Uterus (tissue), 4 donors: ENCODE data around the gene CGNL1. TPM values are rescaled to one million over a fixed set of nuclear protein-coding genes. Genes with fewer than 3 reads are reported as not detected.
A peak's percentile ranks its signal among the peaks of the same experiment; 100 is the strongest.

Experiments
- DNase-seq, 2 donors: peaks; one replicate each; pipeline ENCODE4 v3.0.0-alpha.2; 2019 to 2020
- H3K27ac ChIP-seq, 2 donors: fragments of 200-600 bp; sonication (generic); 1 replicate in 1 of 2; 2 replicates in 1 of 2; pipeline ENCODE4 v1.5.1; 2016 to 2018
- H3K27me3 ChIP-seq, 2 donors: fragments of 200-600 bp; sonication (generic); one replicate each; pipeline ENCODE4 v1.5.1; 2018 to 2019; ENCODE audit warnings: control low read depth in 1 of 2
- H3K36me3 ChIP-seq, 2 donors: fragments of 200-600 bp; sonication (generic); one replicate each; pipeline ENCODE4 v1.5.1; 2019; ENCODE audit warnings: control low read depth in 1 of 2
- H3K4me1 ChIP-seq, 2 donors: fragments of 200-600 bp; sonication (generic); one replicate each; pipeline ENCODE4 v1.5.1; 2018 to 2019; ENCODE audit warnings: control low read depth in 1 of 2
- H3K4me3 ChIP-seq, 2 donors: fragments of 200-600 bp; sonication (generic); 1 replicate in 1 of 2; 2 replicates in 1 of 2; pipeline ENCODE4 v1.5.1; 2018 to 2019; ENCODE audit warnings: mild to moderate bottlenecking in 1 of 2
- H3K9me3 ChIP-seq, 2 donors: fragments of 200-600 bp; sonication (generic); one replicate each; pipeline ENCODE4 v1.5.1; 2019; ENCODE audit warnings: control low read depth in 1 of 2
- CTCF ChIP-seq, 4 experiments: fragments of 200-600 bp in 2 of 4; fragments of 450-650 bp in 2 of 4; sonication (generic) in 2 of 4; IDR thresholded peaks; one replicate each; pipeline ENCODE4 v1.5.1; 2016 to 2019; ENCODE audit warnings: antibody characterized with exemption in 4 of 4, mild to moderate bottlenecking in 2 of 4, moderate library complexity in 1 of 4
- POLR2A ChIP-seq, 2 donors: fragments of 450-650 bp; IDR thresholded peaks; one replicate each; pipeline ENCODE4 v1.6.1; 2016; ENCODE audit warnings: antibody characterized with exemption in 2 of 2, mild to moderate bottlenecking in 1 of 2, moderate library complexity in 1 of 2
- intact Hi-C: fragments of 100-400 bp; cut with DNase I; formaldehyde crosslinking; loops from one replicate; pipeline ENCODE4 v1.15.1; 2023; ENCODE audit warnings: low total_unique reads
- total RNA-seq, 4 donors: library from RNA; depleted of rRNA in 3 of 4; stranded (reverse); fragments of >200 nt in 3 of 4; gene quantifications; one replicate each; pipeline versions ENCODE4 v1.1.0 to v1.2.4, GENCODE V29; 2014 to 2023
- donor health status: DM: yes; HTN: yes; CAD: no.

CGNL1 gene
- total RNA-seq, 4 donors from 2014 or later = 15.1 to 74.4 (median 31.7) TPM

DNA sequence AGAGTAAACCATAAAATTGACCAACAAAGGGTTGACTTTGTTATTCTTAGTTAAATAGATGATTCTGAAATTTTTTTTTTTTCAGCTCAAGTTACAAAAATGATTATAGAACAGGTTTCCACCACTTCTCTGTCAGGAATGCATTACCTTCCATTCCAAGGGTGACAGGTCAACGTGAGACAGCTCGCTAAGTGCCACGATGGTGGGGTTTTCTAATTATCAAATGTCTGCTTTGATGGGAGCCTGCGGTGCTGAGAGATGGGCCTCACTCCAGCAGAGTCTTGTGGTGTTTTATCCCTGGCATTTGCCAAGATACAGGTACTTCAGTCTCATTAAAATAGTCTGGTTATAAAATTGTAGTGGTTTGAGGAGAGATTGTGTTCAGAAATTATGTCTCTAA lies 80.3 kb downstream of the CGNL1 start:
- no peaks in the 10 kb centered on the region for H3K4me1 ChIP-seq
- H3K4me3 ChIP-seq = no peak overlapping the region
- H3K9me3 ChIP-seq = no peaks in the 10 kb centered on the region
- H3K27me3 ChIP-seq = no peaks in the 10 kb centered on the region
- TF ChIP-seq POLR2A (IDR thresholded peaks at IDR 0.05) (no peak), CTCF (IDR thresholded peaks at IDR 0.05) (no peak)
- peak overlapping the region in 1 of 2 donors; percentile 17 for H3K27ac ChIP-seq
- intact Hi-C loops = no loop called here
- no peaks in the 10 kb centered on the region for H3K36me3 ChIP-seq
- DNase-seq = no peak

GRCh38 chr15:57457726-57458125 lies 81.4 kb downstream of the CGNL1 start:
- TF ChIP-seq CTCF (IDR thresholded peaks at IDR 0.05) = no peak
- no peak for TF ChIP-seq POLR2A (IDR thresholded peaks at IDR 0.05)
- H3K36me3 ChIP-seq = no peaks in the 10 kb centered on the region
- peaks cover 0 to 5% of the 10 kb centered on the region in 2 donors for H3K4me1 ChIP-seq

DNA sequence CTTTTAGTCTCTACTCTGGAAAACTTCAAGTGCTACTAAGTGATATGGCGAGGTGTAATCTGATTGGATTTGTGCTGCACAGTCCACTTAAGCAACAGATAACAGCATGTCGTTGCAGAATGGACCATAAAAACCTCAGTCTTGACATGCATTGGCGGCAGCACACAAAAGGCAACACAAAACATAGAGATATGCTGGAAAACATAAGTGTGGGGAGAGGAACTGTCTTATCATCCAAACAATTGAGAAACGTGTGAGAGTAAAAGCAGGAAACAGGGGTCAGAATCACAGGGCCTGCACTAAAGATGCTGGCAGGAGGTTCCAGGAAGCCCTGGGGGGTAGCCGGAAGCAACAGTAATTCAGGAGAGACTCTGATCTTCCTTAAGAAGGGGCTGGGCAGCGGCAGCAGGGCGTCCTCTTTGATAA lies 82.1 kb downstream of the CGNL1 start:
- peaks cover 0 to 7% of the 10 kb centered on the region in 2 donors for H3K4me1 ChIP-seq
- H3K4me3 ChIP-seq = no peak overlapping the region
- H3K27ac ChIP-seq = peak overlapping the region; percentile 57 to 74
- no peak for TF ChIP-seq CTCF (IDR thresholded peaks at IDR 0.05)
- TF ChIP-seq POLR2A (IDR thresholded peaks at IDR 0.05) = peak in 1 of 2 donors; percentile 26
- H3K9me3 ChIP-seq = no peaks in the 10 kb centered on the region
- no peaks in the 10 kb centered on the region for H3K27me3 ChIP-seq
- DNase-seq = peak; percentile 56 to 76
- no peaks in the 10 kb centered on the region for H3K36me3 ChIP-seq
- intact Hi-C loops = no loop called here

More at GRCh38 chr15:57457726-57458125, 81.4 kb downstream of the CGNL1 start:
- Histone ChIP-seq H3K4me3 (no peak overlapping the region), H3K27me3 (no peaks in the 10 kb centered on the region), H3K27ac (peak overlapping the region; percentile 57 to 68), H3K9me3 (no peaks in the 10 kb centered on the region)
- DNase-seq = no peak
- intact Hi-C loops = no loop called here

- no peaks in the 10 kb centered on the region for H3K27me3 ChIP-seq
- DNase-seq = no peak
- no peaks in the 10 kb centered on the region for H3K36me3 ChIP-seq
- no peak for TF ChIP-seq CTCF (IDR thresholded peaks at IDR 0.05)
- no peak for TF ChIP-seq POLR2A (IDR thresholded peaks at IDR 0.05)
- H3K9me3 ChIP-seq = no peaks in the 10 kb centered on the region
- peaks cover 0 to 7% of the 10 kb centered on the region in 2 donors for H3K4me1 ChIP-seq
- H3K4me3 ChIP-seq = no peak overlapping the region
- H3K27ac ChIP-seq = no peak overlapping the region
- intact Hi-C loops = loop anchor here (10.0 kb wide), 1 partner anchor 86 kb away; the partner anchor contains the start of gene CGNL1
These were observed 84.0 kb downstream of the CGNL1 start for GRCh38 chr15:57460208-57460816.

DNA sequence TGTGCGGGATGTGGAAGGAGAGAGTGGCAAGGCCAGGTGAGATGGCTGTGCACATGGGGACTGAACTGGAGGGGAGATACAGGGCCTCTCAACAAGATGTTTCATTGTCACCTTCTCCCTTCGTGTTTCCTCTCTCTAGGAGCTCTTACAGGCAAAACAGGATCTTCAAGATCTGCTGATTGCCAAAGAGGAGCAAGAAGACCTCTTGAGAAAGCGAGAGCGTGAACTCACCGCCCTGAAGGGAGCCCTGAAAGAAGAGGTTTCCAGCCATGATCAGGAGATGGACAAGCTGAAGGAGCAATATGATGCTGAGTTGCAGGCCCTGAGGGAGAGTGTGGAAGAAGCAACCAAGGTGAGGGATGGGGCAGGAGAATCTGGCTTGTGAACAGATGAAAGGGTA lies 85.2 kb downstream of the CGNL1 start:
- H3K27me3 ChIP-seq = no peaks in the 10 kb centered on the region
- no peaks in the 10 kb centered on the region for H3K9me3 ChIP-seq
- H3K4me3 ChIP-seq = no peak overlapping the region
- no peak for DNase-seq
- intact Hi-C loops = loop anchor here (10.0 kb wide), 1 partner anchor 87 kb away; the partner anchor contains the start of gene CGNL1
- no peaks in the 10 kb centered on the region for H3K36me3 ChIP-seq
- H3K4me1 ChIP-seq = peaks cover 0 to 7% of the 10 kb centered on the region in 2 donors
- TF ChIP-seq POLR2A (IDR thresholded peaks at IDR 0.05) (no peak), CTCF (IDR thresholded peaks at IDR 0.05) (no peak)
- H3K27ac ChIP-seq = no peak overlapping the region
